Nephron progenitor cell (in vitro differentiated cells): ENCODE data around the gene P3H2.
"Not testable (repeated sequence)": the region's sequence is repeated elsewhere in the genome, so short reads cannot be mapped to it uniquely, and the experiment has no call there.

Experiments
- DNase-seq: peaks from one replicate; pipeline ENCODE4 v3.0.0; 2021
- H3K27ac Mint-ChIP-seq: 2 replicates; pipeline ENCODE4 v1.8.0; 2021; ENCODE audit warnings: mild to moderate bottlenecking, moderate library complexity, mixed read lengths
- H3K27me3 Mint-ChIP-seq: 2 replicates; pipeline ENCODE4 v1.8.0; 2021; ENCODE audit warnings: mild to moderate bottlenecking, low read depth, mixed read lengths; ENCODE audit not compliant: poor library complexity
- H3K36me3 Mint-ChIP-seq: 2 replicates; pipeline ENCODE4 v1.8.0; 2021; ENCODE audit warnings: low read depth, mixed read lengths
- H3K4me1 Mint-ChIP-seq: 2 replicates; pipeline ENCODE4 v1.8.0; 2021; ENCODE audit warnings: mixed read lengths
- H3K4me3 Mint-ChIP-seq: 2 replicates; pipeline ENCODE4 v1.8.0; 2021; ENCODE audit warnings: mild to moderate bottlenecking, moderate library complexity, mixed read lengths
- H3K9me3 Mint-ChIP-seq: 2 replicates; pipeline ENCODE4 v1.8.0; 2021; ENCODE audit warnings: mild to moderate bottlenecking, moderate library complexity, mixed read lengths
- CTCF ChIP-seq: fragments of 200-600 bp; sonication (generic); IDR thresholded peaks from 2 replicates; pipeline ENCODE4 v1.5.0; 2021; ENCODE audit warnings: antibody characterized with exemption

Gene P3H2

GRCh38 chr3:190165253-190165652, 44.6 kb upstream of the P3H2 start:
- no peak for DNase-seq
- Mint-ChIP-seq H3K27ac (no peak overlapping the region), H3K9me3 (peaks cover 40% of the 10 kb centered on the region), H3K36me3 (peaks cover 22% of the 10 kb centered on the region), H3K4me1 (peaks cover 11% of the 10 kb centered on the region), H3K4me3 (no peak overlapping the region), H3K27me3 (peaks cover 9% of the 10 kb centered on the region)
- no peak for TF ChIP-seq CTCF

- H3K4me3 Mint-ChIP-seq, H3K27ac Mint-ChIP-seq, DNase-seq, H3K4me1 Mint-ChIP-seq, H3K27me3 Mint-ChIP-seq: not testable (repeated sequence)
- Mint-ChIP-seq H3K36me3 (peaks cover 28% of the 10 kb centered on the region), H3K9me3 (peaks cover 46% of the 10 kb centered on the region)
These were observed 41.3 kb upstream of the P3H2 start for GRCh38 chr3:190162013-190162412.

GRCh38 chr3:190159902-190160435, 39.3 kb upstream of the P3H2 start:
- H3K4me1 Mint-ChIP-seq, result peaks cover under 1% of the 10 kb centered on the region
- no peak overlapping the region for H3K4me3 Mint-ChIP-seq
- no peak for DNase-seq
- H3K27me3 Mint-ChIP-seq, result peaks cover 8% of the 10 kb centered on the region
- peaks cover 29% of the 10 kb centered on the region for H3K36me3 Mint-ChIP-seq
- H3K27ac Mint-ChIP-seq, result no peak overlapping the region
- H3K9me3 Mint-ChIP-seq, result peaks cover 44% of the 10 kb centered on the region
- TF ChIP-seq CTCF, result no peak

GRCh38 chr3:190158261-190158660, 37.6 kb upstream of the P3H2 start:
- Mint-ChIP-seq H3K27ac (no peak overlapping the region), H3K4me1 (peaks cover 18% of the 10 kb centered on the region), H3K9me3 (peaks cover 31% of the 10 kb centered on the region), H3K27me3 (peaks cover 4% of the 10 kb centered on the region), H3K36me3 (peaks cover 30% of the 10 kb centered on the region), H3K4me3 (no peak overlapping the region)
- DNase-seq, result no peak
- TF ChIP-seq CTCF, result no peak

GRCh38 chr3:190155752-190156151, 35.1 kb upstream of the P3H2 start:
- peaks cover 14% of the 10 kb centered on the region for H3K36me3 Mint-ChIP-seq
- no peak for TF ChIP-seq CTCF
- no peak overlapping the region for H3K4me3 Mint-ChIP-seq
- peaks cover 33% of the 10 kb centered on the region for H3K4me1 Mint-ChIP-seq
- H3K9me3 Mint-ChIP-seq, result peaks cover 12% of the 10 kb centered on the region
- H3K27me3 Mint-ChIP-seq, result peaks cover 3% of the 10 kb centered on the region
- no peak overlapping the region for H3K27ac Mint-ChIP-seq
- DNase-seq, result no peak

GRCh38 chr3:190150681-190151080, 30.0 kb upstream of the P3H2 start:
- Mint-ChIP-seq H3K27ac (peak overlapping the region; percentile 39), H3K9me3 (peaks cover 36% of the 10 kb centered on the region), H3K4me1 (peaks cover 49% of the 10 kb centered on the region), H3K36me3 (peaks cover 43% of the 10 kb centered on the region), H3K4me3 (no peak overlapping the region), H3K27me3 (peaks cover 3% of the 10 kb centered on the region)
- DNase-seq, result no peak
- no peak for TF ChIP-seq CTCF

- not testable (repeated sequence) for DNase-seq, H3K27me3 Mint-ChIP-seq, H3K4me3 Mint-ChIP-seq
- peaks cover 41% of the 10 kb centered on the region for H3K9me3 Mint-ChIP-seq
- H3K27ac Mint-ChIP-seq, result peak overlapping the region; percentile 39
- H3K36me3 Mint-ChIP-seq, result peaks cover 49% of the 10 kb centered on the region
- H3K4me1 Mint-ChIP-seq, result peaks cover 49% of the 10 kb centered on the region
These were observed 29.3 kb upstream of the P3H2 start for GRCh38 chr3:190149830-190150619.

GRCh38 chr3:190144793-190145192, 24.1 kb upstream of the P3H2 start:
- Mint-ChIP-seq H3K9me3 (peaks cover 53% of the 10 kb centered on the region), H3K36me3 (peaks cover 50% of the 10 kb centered on the region)
- H3K27ac Mint-ChIP-seq, H3K4me3 Mint-ChIP-seq, H3K4me1 Mint-ChIP-seq, H3K27me3 Mint-ChIP-seq, DNase-seq: not testable (repeated sequence)
